ACHN (cell line): ENCODE data around the gene MGLL.

Experiments
- DNase-seq: peaks from one replicate; pipeline ENCODE4 v3.0.0-alpha.2; 2015
- in situ Hi-C: cut with HindIII; loops from 2 replicates; pipeline ENCODE4 v1.10.0; 2017; ENCODE audit warnings: low sequenced_read_pairs, low pct_ligation_motif_present, low pct_unique_long_range_greater_than_20kb

Gene MGLL

DNA sequence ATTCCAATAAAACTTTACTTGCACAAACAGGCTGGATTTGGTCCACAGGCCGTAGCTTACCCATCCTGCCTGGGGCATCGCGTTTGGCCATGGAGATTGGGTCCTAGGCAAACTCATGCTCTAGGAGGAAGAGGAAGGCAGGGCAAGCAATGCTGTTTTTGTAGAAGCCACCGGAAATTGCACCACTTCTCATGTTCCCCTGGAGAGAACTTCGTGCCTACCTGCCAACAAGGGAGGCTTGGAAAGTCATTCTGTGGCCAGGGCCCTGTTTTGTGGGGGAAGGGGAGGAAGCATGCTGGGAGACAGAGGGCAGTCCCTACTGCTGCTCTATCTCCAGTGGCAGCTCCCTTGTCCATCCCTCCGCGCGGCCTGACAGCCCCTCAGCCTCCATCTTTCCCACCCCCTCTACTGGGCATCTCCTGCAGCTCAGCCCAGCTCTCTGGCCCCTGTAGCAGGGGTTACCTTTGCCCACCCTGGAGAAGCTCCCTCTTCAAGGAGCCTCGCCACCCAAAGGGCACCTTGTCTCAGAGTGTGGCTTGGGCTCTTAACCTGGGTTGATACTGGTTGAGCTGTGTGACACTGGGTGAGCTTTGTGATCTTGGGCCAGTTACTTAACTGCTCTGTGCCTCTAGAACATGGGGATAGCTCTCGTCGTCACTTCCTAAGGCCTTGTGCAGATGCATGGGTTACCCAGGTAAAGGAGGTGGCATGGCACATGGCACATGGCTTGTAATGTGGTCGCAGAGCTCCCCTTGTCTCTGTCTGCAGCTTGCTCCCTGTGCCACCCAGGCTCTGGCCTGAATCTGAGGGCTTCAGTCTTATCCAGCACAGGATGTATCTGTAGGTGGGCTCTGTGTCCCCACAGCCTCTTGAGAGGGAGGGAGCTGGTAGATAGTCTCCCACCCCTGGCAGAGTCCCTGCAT is 143.4 kb downstream of the MGLL start:
- in situ Hi-C loops = no loop called here
- no peak for DNase-seq

DNA sequence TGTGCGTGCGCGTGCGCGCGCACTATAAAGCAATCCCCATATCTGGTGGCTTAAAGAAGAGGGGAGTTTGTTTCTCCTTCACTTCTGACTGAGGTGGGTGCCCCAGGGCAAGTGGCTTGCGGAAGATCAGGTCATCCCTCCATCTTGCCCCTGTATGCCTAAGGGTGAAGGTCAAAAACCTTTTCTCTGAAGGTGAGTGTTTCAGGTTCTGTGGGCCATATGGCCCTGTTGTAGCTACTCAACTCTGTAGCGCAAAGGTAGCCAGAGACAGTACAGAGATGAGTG is 144.1 kb downstream of the MGLL start:
- in situ Hi-C loops = no loop called here
- no peak for DNase-seq

DNA sequence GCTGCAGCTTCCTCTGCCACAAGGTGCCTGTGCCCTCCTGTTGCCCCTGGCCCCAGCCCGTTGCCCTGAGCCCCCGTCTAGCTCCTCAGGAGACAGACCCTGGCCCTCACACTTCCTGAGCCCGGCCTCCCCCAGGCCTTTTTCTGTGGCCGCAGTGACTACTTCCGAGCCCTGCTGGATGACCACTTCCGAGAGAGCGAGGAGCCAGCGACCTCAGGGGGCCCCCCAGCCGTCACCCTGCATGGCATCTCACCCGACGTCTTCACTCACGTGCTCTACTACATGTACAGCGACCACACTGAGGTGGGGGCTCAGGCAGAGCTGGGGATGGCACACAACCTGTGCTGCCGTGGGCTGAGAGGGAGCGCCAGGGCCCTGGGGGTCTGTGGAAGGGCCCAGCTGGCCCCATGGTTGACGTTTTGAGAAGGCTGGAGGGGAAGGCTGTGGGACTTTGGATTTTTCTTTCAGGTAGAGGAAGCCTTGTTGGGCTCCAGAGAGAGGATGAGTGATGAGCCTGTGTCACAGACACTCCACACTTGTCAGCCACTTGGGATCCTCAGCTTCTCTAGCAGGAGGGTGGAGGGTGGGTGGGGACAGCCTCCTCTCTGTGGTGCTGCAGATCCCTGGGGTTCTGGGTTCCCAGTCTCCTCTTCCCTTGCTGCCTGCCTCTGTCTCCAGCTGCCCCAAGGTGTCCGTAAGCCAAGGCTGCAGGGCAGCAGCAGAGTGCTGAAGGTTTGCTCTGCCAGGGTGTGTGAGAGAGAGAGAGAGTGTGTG is 144.6 kb downstream of the MGLL start:
- in situ Hi-C loops = no loop called here
- DNase-seq = no peak

DNA sequence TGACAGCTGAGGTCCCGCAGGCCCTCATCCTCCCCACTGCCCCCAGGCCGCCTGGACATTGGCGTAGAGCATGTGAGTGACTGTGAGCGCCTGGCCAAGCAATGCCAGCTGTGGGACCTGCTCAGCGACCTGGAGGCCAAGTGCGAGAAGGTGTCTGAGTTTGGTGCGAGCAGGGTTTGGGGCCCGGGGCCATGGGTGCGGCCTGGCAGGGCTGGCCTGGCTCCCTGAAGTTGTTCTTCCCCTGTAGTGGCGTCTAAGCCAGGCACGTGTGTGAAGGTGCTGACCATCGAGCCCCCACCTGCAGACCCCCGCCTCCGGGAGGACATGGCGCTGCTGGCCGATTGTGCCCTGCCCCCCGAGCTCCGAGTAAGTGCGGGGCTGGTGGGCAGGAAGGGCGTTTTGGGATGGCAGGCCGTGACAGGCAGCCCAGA is 145.4 kb downstream of the MGLL start:
- DNase-seq = no peak
- in situ Hi-C loops = no loop called here

DNA sequence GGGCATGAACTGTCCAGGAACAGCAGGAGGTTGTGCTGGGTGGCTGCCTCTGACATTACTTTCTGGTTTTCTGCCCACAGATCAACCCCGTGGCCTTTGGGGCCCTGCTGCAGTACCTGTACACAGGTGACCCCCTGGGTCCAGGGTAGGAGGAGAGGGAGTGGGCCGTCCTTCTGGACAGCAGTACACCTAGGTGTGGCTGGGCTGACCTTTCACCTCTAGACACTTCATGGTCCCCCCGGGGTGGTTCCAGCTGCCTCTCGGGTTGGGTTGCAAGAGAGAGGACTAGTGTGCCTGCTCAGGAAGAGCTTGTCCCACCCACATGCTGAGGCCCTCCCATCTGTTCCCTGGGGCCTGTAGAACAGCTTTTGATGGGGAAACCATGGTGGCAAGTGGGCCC is 145.9 kb downstream of the MGLL start:
- in situ Hi-C loops = no loop called here
- no peak for DNase-seq

DNA sequence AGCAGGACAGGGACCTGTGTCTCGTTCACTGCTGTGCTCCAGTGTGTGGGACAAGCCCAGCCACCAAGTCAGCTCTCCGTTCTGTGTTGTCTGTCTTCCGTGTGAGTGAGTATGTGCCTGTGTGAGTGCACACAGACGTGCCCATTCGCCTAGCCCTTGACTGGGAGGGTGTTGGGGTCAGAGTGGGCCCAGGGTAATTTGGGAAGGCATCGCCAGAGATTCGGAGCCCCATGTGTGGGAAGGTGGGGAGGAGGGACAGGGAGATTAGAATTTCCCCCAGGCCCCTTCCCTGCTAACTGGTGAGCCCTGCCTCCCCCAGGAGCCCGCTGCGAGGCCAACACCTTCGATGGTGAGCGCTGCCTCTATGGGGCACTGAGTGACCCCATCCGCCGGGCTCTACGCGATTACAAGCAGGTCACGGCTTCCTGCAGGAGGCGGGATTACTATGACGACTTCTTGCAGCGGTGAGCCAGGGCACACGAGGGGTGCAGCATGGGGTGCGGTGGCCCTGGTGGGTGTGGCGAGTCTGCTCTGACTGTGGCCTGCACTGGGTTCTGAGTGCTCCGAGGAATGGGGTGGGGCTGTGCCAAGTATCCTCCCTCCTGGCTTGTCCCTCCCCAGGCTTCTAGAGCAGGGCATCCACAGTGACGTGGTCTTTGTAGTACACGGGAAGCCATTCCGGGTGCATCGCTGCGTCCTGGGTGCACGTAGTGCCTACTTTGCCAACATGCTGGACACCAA is 146.5 kb downstream of the MGLL start:
- in situ Hi-C loops = no loop called here
- DNase-seq = no peak

DNA sequence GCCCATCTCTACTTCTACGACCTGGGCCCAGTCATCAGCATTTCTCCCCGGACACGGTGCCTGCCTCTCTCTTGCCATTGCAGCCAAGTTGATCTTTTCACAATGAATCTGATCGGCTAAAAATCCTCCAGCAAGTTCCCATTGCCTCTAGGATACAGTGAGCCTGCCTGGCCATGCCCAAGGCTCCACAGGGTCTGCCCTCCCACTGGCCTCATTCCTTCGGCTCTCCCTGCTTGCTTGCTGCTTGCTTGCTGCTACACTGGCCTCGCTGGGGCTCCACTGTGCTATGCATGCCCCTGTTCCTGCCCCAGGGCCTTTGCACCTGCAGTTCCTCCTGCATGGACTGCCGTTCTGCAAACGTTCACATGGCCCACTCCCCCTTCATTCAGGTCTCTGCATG is 147.5 kb downstream of the MGLL start:
- DNase-seq = no peak
- in situ Hi-C loops = loop anchor here (25.0 kb wide), 1 partner anchor 288 kb away; no protein-coding TSS in a partner anchor

DNA sequence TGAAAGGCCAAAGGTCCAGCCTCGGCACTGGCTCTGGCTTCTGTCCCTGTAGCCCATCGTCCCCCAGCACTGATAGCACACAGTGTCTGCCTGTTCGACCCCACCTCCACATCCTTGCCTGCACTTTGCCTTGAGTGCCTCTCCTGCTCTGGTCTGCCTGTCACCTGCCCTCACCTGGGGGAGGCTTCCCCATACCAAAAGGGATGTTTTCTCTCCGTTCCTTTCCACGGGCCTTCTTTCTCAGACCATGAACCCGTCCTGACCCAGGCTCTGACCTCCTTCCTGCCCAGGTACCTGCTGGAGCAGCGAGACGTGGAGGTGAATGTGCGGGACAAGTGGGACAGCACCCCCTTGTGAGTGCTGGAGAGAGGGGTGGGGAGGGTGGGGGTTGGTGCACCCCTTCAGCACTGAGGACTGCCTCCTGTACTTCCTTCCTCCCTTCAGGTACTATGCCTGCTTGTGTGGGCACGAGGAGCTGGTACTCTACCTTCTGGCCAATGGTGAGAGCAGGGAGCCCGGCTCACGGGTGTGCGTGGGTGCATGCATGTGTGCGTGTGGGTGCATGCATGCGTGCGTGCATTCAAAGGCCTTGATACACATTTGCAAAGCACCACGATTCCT is 148.1 kb downstream of the MGLL start:
- in situ Hi-C loops = loop anchor here (25.0 kb wide), 1 partner anchor 288 kb away; no protein-coding TSS in a partner anchor
- no peak for DNase-seq

DNA sequence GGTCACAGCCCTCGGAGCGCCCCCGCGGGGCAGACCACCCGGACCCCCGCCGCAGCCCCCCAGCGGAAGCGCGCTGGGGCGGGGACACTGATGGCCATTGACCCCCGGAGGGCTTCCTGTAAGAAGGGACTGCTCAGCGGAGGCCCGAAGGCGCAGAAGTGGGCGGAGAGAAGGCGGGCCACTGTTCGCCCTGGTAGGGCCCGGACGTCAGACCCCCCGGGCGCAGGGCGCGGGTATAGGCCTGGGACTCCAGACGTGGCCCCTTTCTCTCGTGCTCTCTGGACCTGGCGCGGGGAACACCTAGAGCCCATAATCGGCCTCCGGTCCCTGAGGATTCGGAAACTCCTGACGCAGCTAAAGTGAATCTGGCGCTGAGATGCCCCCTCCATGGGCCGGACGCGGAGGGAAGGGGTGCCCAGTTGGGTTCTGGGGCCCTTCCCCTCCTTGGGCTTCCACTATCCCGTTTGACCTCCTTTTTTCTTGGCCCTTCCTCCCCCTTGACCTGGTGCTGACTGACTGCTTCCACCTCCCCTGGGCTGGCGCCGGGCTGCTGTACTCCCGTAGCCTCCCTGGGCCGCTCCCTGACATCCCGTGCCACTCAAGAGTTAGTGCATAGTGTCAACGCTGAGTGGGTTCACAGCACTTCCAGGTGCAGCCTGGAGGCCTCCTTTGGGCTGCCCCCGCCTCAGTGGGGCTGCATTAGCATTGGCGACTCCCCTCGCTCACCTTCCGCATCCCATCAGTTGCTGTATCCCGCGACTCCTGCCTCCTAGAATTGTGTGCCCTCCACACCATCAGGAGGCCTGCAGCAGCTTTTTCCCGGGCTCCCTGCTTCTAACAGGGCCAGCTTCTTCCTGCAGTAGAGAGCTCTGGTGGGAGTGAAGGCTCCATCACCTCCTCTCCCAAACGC is 148.9 kb downstream of the MGLL start:
- in situ Hi-C loops = loop anchor here (25.0 kb wide), 1 partner anchor 289 kb away; no protein-coding TSS in a partner anchor
- peak; percentile 49 for DNase-seq

DNA sequence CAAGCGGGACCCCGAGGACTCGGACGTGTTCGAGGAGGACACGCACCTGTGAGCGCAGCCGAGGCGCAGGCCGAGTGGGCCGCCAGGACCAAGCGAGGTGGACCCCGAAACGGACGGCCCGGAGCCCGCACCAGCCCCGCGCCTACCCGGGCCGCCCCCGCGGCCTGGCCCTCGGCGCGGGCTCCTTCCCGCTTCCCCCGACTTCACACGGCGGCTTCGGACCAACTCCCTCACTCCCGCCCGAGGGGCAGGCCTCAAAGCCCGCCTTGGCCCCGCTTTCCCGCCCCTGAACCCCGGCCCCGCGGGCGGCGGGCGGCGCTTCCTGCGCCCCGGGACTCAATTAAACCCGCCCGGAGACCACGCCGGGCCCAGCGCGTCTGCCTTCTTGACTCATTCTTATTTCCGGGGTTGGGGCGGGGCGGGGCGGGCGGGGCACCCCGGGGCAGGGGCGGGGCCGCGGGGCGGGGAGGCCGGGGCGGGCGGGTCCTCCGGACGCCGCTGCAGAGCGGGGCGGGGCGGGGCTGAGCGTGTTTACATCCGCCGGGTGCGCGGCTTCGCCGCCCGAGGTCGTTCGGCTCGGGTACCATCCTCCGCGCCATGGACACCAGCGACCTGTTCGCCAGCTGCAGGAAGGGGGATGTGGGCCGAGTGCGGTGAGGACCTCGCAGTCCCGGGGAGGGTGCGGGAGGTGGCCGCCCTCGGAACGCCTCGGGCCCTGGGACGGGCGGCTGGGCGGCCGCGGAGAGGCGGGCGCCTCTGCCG is 149.7 kb downstream of the MGLL start, which contains the start of gene ABTB1:
ABTB1 (plus strand) TSS at position 524 of the 762 bp plus-strand sequence; CDS start at position 598, 74 bp downstream.
- in situ Hi-C loops = loop anchor here (25.0 kb wide), 1 partner anchor 290 kb away; no protein-coding TSS in a partner anchor
- peak; percentile 69 for DNase-seq

DNA sequence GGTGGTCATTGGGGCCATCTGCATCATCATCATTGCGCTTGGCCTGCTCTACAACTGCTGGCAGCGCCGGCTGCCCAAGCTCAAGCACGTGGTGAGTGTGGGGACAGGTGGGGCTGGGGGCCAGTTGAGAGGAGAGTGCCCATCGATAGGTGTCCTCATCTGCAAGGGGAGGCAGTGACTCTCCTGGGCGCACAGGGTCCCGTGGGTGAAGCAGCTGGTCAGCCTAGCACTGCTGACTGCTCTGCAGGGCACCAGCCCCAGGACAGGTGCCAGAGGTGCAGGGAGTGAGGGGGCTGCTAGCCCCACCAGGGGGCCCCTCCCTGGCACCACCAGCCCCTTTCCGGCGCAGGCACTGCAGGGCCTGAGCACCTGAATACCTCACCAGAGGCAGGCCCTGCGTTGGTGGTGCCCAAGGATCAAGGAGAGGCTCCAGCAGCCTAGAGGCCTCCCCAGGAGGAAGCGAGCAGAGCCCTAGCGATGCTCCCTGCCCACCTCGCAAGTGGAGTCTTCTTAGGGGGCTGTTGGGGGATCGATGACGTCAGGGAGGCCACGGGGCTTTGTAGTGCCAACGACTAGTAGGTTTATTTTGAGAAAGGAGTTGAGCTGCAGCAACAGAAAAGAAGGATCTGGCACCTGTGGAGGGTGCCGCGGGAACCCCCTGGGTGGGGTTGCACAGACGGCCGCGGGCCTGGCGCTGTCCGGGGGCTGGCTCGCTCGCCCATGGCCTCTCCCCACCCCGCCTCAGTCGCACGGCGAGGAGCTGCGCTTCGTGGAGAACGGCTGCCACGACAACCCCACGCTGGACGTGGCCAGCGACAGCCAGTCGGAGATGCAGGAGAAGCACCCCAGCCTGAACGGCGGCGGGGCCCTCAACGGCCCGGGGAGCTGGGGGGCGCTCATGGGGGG is 150.5 kb downstream of the MGLL start:
- in situ Hi-C loops = loop anchor here (25.0 kb wide), 1 partner anchor 291 kb away; no protein-coding TSS in a partner anchor
- no peak for DNase-seq

DNA sequence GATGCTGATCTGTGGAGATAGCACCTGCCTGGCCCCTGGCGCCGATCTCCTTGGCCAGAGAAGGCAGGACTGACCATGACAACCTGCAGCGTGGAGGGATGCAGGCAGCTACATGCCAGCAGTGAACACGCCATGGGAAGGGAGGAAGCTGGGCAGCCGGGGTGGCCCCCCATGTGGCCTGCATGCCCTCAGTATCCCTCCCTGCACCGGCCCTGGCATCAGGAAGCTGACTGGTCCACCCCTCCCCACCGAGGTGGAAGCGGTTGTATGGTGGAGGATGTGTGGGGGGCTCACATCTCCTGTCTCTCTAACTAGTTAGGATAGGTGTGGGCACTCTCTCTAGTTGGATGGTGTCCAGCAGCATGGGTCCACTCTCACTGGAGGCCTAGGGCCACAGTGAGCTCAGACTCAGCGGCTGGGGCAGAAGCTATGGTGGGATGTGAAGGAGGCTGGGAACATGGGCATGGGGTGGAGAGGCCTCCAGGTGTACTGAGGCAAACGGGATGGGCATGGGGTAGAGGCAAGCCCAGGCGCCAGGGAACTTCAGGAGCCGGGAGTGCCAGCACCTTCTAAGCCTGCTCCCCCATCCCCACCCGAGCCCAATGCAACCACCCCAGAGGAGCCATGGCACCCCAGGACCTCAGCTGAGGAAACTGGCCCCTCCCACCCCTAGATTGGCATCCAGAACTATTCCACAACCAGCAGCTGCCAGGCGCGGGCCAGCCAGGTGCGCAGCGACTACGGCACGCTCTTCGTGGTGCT is 151.4 kb downstream of the MGLL start:
- in situ Hi-C loops = loop anchor here (25.0 kb wide), 1 partner anchor 291 kb away; no protein-coding TSS in a partner anchor
- DNase-seq = no peak

DNA sequence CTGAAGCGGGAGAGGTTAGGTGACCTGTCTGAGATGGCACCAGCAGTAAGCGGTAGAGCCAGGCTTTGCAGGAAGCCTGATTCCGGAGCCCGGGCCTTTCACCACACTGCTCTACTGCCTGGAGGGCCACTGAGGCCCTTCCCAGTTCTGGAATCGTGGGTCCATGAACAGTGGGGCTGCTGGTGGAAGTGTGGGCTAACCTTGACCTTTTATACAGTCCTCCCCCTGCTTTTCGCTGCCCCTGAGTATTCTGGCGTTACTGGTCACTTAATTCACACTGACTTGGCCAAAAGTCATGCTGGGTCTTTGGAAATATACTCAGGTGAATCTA is 152.1 kb downstream of the MGLL start:
- DNase-seq = no peak
- in situ Hi-C loops = loop anchor here (25.0 kb wide), 1 partner anchor 292 kb away; no protein-coding TSS in a partner anchor

DNA sequence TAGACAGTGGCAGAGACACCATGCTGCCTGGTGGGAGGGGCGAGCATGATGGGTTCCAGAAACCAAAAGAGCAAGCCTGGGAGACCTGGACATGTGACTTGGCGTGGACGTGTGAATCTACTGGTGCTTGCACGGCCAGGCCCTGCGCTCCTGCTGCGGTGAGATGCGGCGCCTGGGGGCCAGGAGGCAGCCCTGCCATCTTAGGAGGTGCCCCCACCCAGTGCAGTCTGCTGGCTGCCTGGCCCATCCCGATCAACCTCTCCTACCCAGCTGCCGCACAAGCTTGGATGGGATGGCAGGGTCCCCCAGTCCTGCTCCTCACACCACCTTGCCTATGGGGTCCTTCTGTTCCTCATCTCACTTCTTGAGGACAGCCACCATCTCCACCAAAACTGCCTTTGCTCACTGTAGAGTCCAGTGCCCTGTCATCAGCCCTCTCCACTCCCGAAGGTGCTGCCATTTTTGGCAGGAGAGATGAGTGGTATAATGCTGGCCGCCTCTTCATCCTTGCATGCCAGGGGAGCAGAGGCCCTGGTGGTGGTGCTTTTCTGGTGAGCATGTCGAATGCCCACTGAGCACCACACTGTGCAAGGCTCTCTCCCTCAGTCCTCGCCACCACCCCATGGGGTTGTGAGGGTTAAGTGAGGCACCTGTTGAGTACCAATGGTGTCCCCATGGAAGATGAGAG is 152.6 kb downstream of the MGLL start:
- in situ Hi-C loops = loop anchor here (25.0 kb wide), 1 partner anchor 293 kb away; no protein-coding TSS in a partner anchor

More for the DNA sequence above, 152.6 kb downstream of the MGLL start:
- no peak for DNase-seq
